Ammon's horn (tissue), 1 donor: ENCODE measurements around the gene NOL9.
"Not testable (repeated sequence)": the region's sequence is repeated elsewhere in the genome, so short reads cannot be mapped to it uniquely, and the experiment has no call there.

Experiments used
- DNase-seq: peaks from one replicate; pipeline ENCODE4 v3.0.0-alpha.2; 2016; ENCODE audit warnings: low spot score

The NOL9 gene

GRCh38 chr1:6572653-6573383 lies 18.5 kb upstream of the NOL9 start:
- no peak for DNase-seq

GRCh38 chr1:6570987-6571386 lies 16.7 kb upstream of the NOL9 start:
- DNase-seq: no peak

- no peak for DNase-seq
Observed at GRCh38 chr1:6570100-6570499, 15.8 kb upstream of the NOL9 start.

GRCh38 chr1:6569033-6569432 lies 14.7 kb upstream of the NOL9 start:
- no peak for DNase-seq

- no peak for DNase-seq
Observed at GRCh38 chr1:6560267-6560666, 6.0 kb upstream of the NOL9 start.

GRCh38 chr1:6559161-6559560 lies 4.8 kb upstream of the NOL9 start:
- DNase-seq: not testable (repeated sequence)

GRCh38 chr1:6557597-6557996 lies 3.3 kb upstream of the NOL9 start:
- DNase-seq: no peak

GRCh38 chr1:6554907-6555778 lies 830 bp upstream of the NOL9 start, which contains the start of gene TAS1R1:
Gene TAS1R1, plus strand, starts transcription at chr1:6555307. Its CDS starts 67 bp downstream, at chr1:6555374.
- DNase-seq: peak; percentile 52

GRCh38 chr1:6547301-6547700 lies 7.0 kb downstream of the NOL9 start:
- DNase-seq: no peak

- DNase-seq: no peak
Observed at GRCh38 chr1:6546326-6546725, 8.0 kb downstream of the NOL9 start.

- no peak for DNase-seq
Observed at GRCh38 chr1:6545276-6546112, 8.8 kb downstream of the NOL9 start.

- DNase-seq: no peak
Observed at GRCh38 chr1:6544831-6545230, 9.5 kb downstream of the NOL9 start.

GRCh38 chr1:6538956-6539355 lies 15.4 kb downstream of the NOL9 start:
- no peak for DNase-seq

- DNase-seq: no peak
Observed at GRCh38 chr1:6536291-6536690, 18.0 kb downstream of the NOL9 start.

GRCh38 chr1:6535214-6535613 lies 19.1 kb downstream of the NOL9 start:
- no peak for DNase-seq

GRCh38 chr1:6534248-6534822 lies 20.0 kb downstream of the NOL9 start:
- DNase-seq: no peak

GRCh38 chr1:6531996-6532395 lies 22.3 kb downstream of the NOL9 start:
- DNase-seq: no peak

- DNase-seq: no peak
Observed at GRCh38 chr1:6530504-6531160, 23.7 kb downstream of the NOL9 start.

- no peak for DNase-seq
Observed at GRCh38 chr1:6528492-6528891, 25.8 kb downstream of the NOL9 start.

GRCh38 chr1:6526316-6526715 lies 28.0 kb downstream of the NOL9 start:
- no peak for DNase-seq

- DNase-seq: peak; percentile 46
Observed at GRCh38 chr1:6523566-6523965, 30.7 kb downstream of the NOL9 start.
